ENCODE data around the gene RPRD1B.
A peak's percentile ranks its signal among the peaks of the same experiment; 100 is the strongest.

Gene RPRD1B

DNA sequence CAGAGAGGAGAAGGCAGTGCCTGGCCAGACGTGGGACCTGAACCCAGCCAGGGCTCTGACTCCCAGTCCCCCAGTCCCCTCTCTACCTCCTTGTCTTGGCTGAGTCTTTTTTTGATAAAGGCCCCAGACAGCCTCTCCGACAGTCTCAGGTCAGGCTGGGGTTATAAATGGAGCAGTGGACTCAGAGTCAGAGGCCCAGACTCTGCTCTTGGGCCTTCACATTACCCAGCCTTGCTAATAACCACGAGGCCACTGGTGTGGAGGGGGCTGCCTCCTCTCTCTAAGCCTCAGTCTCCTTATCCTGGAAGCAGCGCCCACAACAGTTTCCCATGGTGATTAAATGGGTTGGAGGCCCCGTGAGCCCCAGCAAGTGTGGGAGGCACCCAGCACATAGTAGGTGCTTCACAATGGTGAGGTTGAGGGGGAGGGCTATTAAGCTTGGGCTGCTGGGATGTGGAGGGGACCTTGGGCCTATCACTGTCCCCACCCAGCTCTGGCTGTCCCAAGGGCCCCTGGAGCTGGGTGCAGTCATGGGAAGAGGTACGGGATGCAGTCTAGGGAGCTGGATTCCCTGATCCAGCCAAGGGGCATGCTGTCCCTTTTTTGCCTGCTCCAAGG is 95.8 kb downstream of the RPRD1B start:
- no peak for DNase-seq (ENCODE audit: insufficient read length)
- TF ChIP-seq POLR2A (IDR thresholded peaks at IDR 0.05; ENCODE audit: low read depth, low read length), result no peak
- TF ChIP-seq POLR2AphosphoS5 (IDR thresholded peaks at IDR 0.05; ENCODE audit: low read depth, low read length), result no peak
- TF ChIP-seq TAF1 (IDR thresholded peaks at IDR 0.05; ENCODE audit: borderline replicate concordance, low read depth, low read length), result no peak
- FAIRE-seq, result no peak

- no peak for FAIRE-seq
These were observed 96.5 kb downstream of the RPRD1B start for GRCh38 chr20:38129893-38130609.

DNA sequence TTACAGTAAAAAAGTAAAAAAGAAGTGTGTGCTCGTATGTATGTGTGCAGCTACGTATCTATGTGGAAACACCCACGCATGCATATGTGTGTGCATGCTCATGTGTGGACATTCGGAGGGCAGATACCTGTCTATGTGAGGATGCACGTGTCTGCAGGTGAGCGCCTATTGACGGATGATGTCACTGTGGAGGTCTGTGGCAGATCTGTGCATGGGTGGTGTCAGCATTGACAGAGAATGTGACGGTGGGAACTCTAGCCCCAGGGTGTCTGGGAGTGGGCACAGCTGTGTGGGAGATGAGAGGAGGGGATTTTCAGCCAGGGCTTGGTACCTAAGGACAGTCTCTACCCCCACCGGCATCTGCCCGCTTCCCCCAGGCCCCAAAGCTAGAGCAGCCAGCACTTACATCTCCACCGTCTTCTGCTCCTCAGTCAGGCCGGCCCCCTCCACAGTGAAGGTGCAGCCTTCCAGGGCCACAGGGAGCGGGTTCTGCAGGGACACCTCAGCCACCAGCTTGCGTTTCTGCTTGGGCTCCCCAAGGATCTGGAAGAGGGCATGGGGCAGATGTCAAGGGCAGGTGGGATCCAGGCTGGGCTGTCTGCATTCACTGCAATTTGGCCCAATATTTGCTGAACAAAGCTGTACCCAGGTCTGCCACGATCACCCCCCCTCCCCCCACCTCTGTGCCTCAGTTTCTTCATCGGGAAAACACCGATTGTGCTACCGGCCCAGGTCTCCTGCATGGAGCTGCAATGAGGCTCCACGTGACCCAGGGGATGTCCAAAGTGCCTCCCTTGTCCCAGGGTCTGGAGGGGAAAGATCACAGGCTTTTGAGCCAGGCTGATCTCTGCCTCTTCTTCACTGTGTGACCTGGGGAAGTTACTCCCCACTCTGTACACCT is 97.4 kb downstream of the RPRD1B start:
- FAIRE-seq, result no peak
- TF ChIP-seq POLR2AphosphoS5 (IDR thresholded peaks at IDR 0.05; ENCODE audit: low read depth, low read length) (no peak), TAF1 (IDR thresholded peaks at IDR 0.05; ENCODE audit: borderline replicate concordance, low read depth, low read length) (no peak), POLR2A (IDR thresholded peaks at IDR 0.05; ENCODE audit: low read depth, low read length) (no peak)
- DNase-seq (ENCODE audit: insufficient read length), result no peak

More at GRCh38 chr20:38129893-38130609, 96.5 kb downstream of the RPRD1B start:
- TF ChIP-seq POLR2A (IDR thresholded peaks at IDR 0.05; ENCODE audit: low read depth, low read length) (no peak), POLR2AphosphoS5 (IDR thresholded peaks at IDR 0.05; ENCODE audit: low read depth, low read length) (no peak), TAF1 (IDR thresholded peaks at IDR 0.05; ENCODE audit: borderline replicate concordance, low read depth, low read length) (no peak)
- no peak for DNase-seq (ENCODE audit: insufficient read length)

DNA sequence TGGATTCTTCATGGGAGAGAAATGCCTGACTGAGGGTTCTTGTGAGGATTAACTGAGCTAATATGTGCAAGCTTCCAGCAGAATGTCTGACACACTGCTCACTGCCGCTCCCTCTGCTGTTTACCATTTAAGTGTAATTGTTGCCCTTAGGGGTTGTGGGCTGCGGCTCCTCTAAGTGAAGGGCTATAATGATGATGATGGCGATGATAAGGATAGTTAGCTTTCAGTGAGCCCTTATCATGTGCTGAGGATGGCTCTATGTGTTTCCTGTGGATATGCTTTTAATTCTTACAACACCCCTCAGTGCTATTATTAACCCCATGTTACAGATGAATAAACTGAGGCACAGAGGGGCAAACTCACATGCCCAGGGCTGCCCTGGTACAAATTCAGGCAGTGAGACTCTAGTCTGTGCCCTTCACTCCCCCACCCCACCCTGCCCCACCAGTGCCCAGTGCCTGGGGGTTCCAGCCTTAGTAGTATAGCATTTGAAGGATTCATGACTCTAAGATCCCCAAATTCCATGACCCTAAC is 98.1 kb downstream of the RPRD1B start:
- DNase-seq (ENCODE audit: insufficient read length) (no peak), FAIRE-seq (no peak)
- TF ChIP-seq POLR2AphosphoS5 (IDR thresholded peaks at IDR 0.05; ENCODE audit: low read depth, low read length), result no peak
- no peak for TF ChIP-seq POLR2A (IDR thresholded peaks at IDR 0.05; ENCODE audit: low read depth, low read length)
- TF ChIP-seq TAF1 (IDR thresholded peaks at IDR 0.05; ENCODE audit: borderline replicate concordance, low read depth, low read length), result no peak

GRCh38 chr20:38132156-38132909 is 98.8 kb downstream of the RPRD1B start:
- TF ChIP-seq POLR2A (IDR thresholded peaks at IDR 0.05; ENCODE audit: low read depth, low read length) (no peak), TAF1 (IDR thresholded peaks at IDR 0.05; ENCODE audit: borderline replicate concordance, low read depth, low read length) (no peak), POLR2AphosphoS5 (IDR thresholded peaks at IDR 0.05; ENCODE audit: low read depth, low read length) (no peak)
- FAIRE-seq (no peak), DNase-seq (ENCODE audit: insufficient read length) (no peak)

- TF ChIP-seq TAF1 (IDR thresholded peaks at IDR 0.05; ENCODE audit: borderline replicate concordance, low read depth, low read length) (no peak), POLR2A (IDR thresholded peaks at IDR 0.05; ENCODE audit: low read depth, low read length) (no peak), POLR2AphosphoS5 (IDR thresholded peaks at IDR 0.05; ENCODE audit: low read depth, low read length) (no peak)
- FAIRE-seq, result no peak
- DNase-seq (ENCODE audit: insufficient read length), result no peak
These were observed 99.5 kb downstream of the RPRD1B start for GRCh38 chr20:38132910-38133501.

DNA sequence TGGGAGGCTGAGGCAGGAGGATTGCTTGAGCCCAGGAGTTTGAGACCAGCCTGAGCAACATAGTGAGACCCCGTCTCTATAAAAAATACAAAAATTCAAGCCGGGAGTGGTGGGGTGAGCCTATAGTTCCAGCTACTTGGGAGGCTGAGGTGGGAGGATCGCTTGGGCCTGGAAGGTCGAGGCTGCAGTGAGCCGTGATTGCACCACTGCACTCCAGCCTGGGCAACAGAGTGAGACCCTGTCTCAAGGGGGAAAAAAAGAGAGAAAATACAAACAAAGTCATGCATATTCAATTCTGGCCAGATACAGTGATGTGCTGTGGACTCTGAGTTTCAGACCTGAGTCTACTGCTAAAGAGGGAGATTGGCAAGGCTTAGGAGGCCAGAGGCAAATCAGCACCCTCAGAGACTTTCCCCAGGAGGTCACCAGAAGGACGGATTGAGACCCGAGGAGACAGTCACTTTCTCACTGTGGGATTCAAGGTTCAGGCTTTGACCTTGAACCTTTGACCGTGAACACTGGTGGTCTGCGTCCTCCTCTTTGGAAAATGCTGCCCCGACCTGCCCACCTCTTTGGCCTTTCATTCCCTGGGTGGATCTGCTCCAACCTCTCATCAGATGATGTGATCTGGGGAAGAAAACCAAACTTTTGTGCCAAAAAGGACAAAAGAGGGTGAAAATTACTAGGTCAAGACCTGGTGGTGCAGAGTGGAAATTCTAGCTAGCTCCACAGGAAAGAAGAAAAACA is 100.3 kb downstream of the RPRD1B start:
- FAIRE-seq, result peak; percentile 36
- no peak for DNase-seq (ENCODE audit: insufficient read length)
- TF ChIP-seq POLR2AphosphoS5 (IDR thresholded peaks at IDR 0.05; ENCODE audit: low read depth, low read length) (no peak), POLR2A (IDR thresholded peaks at IDR 0.05; ENCODE audit: low read depth, low read length) (no peak), TAF1 (IDR thresholded peaks at IDR 0.05; ENCODE audit: borderline replicate concordance, low read depth, low read length) (no peak)

- DNase-seq (ENCODE audit: insufficient read length) (no peak), FAIRE-seq (peak; percentile 36)
- TF ChIP-seq POLR2AphosphoS5 (IDR thresholded peaks at IDR 0.05; ENCODE audit: low read depth, low read length) (no peak), TAF1 (IDR thresholded peaks at IDR 0.05; ENCODE audit: borderline replicate concordance, low read depth, low read length) (no peak), POLR2A (IDR thresholded peaks at IDR 0.05; ENCODE audit: low read depth, low read length) (no peak)
These were observed 101.1 kb downstream of the RPRD1B start for GRCh38 chr20:38134427-38135270.

DNA sequence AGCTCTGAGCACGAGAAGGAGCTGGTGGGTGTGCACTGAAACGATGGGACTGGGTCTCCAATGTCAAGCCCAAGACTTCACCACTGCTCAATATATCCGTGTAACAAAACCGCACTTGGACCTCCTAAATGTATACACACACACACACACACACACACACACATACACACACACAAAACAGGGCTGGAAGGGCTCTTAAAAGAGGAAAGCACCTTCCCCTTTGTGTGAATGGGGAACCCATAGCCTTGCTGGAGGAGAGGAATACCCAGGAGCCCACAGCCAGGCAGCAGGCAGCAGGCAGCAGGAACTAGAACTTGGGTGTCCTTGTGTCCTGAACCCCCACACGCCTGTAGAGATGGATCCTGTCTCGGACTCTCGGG is 101.7 kb downstream of the RPRD1B start:
- TF ChIP-seq TAF1 (IDR thresholded peaks at IDR 0.05; ENCODE audit: borderline replicate concordance, low read depth, low read length), result no peak
- no peak for TF ChIP-seq POLR2AphosphoS5 (IDR thresholded peaks at IDR 0.05; ENCODE audit: low read depth, low read length)
- TF ChIP-seq POLR2A (IDR thresholded peaks at IDR 0.05; ENCODE audit: low read depth, low read length), result no peak
- DNase-seq (ENCODE audit: insufficient read length) (no peak), FAIRE-seq (no peak)
